H9 (cell line): ENCODE results near the gene ILDR1. TPM values are rescaled to one million over a fixed set of nuclear protein-coding genes. Genes with fewer than 3 reads are reported as not detected.

Experiments used
- DNase-seq: peaks from one replicate; pipeline ENCODE4 v3.0.0-alpha.2; 2017
- H2AFZ ChIP-seq: one replicate; pipeline ENCODE4 v1.6.1; 2013; ENCODE audit warnings: mild to moderate bottlenecking, low read length, control low read depth, moderate library complexity
- H2AK5ac ChIP-seq: 2 replicates; pipeline ENCODE4 v1.6.1; 2013; ENCODE audit warnings: low read length, control low read depth, mixed read lengths; ENCODE audit not compliant: insufficient read length
- H2BK120ac ChIP-seq: one replicate; pipeline ENCODE4 v1.6.1; 2013; ENCODE audit warnings: low read depth, mild to moderate bottlenecking, low read length, control low read depth, inconsistent platforms; ENCODE audit not compliant: poor library complexity, severe bottlenecking
- H2BK12ac ChIP-seq: 2 replicates; pipeline ENCODE4 v1.6.1; 2013; ENCODE audit warnings: low read length, control low read depth, mixed read lengths, low read depth; ENCODE audit not compliant: insufficient read length
- H2BK15ac ChIP-seq: 2 replicates; pipeline ENCODE4 v1.6.1; 2013; ENCODE audit warnings: low read depth, low read length, control low read depth
- H2BK20ac ChIP-seq: one replicate; pipeline ENCODE4 v1.6.1; 2013; ENCODE audit warnings: low read depth, mild to moderate bottlenecking, low read length, control low read depth, inconsistent platforms; ENCODE audit not compliant: poor library complexity, severe bottlenecking
- H2BK5ac ChIP-seq: 2 replicates; pipeline ENCODE4 v1.6.1; 2013; ENCODE audit warnings: low read length, control low read depth, mixed read lengths; ENCODE audit not compliant: insufficient read length
- H3K14ac ChIP-seq: 2 replicates; pipeline ENCODE4 v1.6.1; 2013; ENCODE audit warnings: low read length, control low read depth; ENCODE audit not compliant: insufficient read depth
- H3K18ac ChIP-seq: 2 replicates; pipeline ENCODE4 v1.6.1; 2013; ENCODE audit warnings: low read depth, mild to moderate bottlenecking, mixed read lengths, low read length, control low read depth; ENCODE audit not compliant: insufficient read length
- H3K23ac ChIP-seq: 2 replicates; pipeline ENCODE4 v1.6.1; 2013; ENCODE audit warnings: low read length, control low read depth, mixed read lengths, low read depth; ENCODE audit not compliant: insufficient read length
- H3K23me2 ChIP-seq: 2 replicates; pipeline ENCODE4 v1.6.1; 2013; ENCODE audit warnings: low read depth, mild to moderate bottlenecking, mixed read lengths, low read length, control low read depth; ENCODE audit not compliant: insufficient read length, poor library complexity, severe bottlenecking
- H3K27ac ChIP-seq: 2 replicates; pipeline ENCODE4 v1.5.1; 2013; ENCODE audit warnings: low read length, control low read depth, mixed read lengths, low read depth; ENCODE audit not compliant: insufficient read length
- H3K27me3 ChIP-seq: 2 replicates; pipeline ENCODE4 v1.6.1; 2013; ENCODE audit warnings: low read length, control low read depth, inconsistent platforms; ENCODE audit not compliant: insufficient read depth
- H3K4ac ChIP-seq: 2 replicates; pipeline ENCODE4 v1.6.1; 2013; ENCODE audit warnings: low read depth, mild to moderate bottlenecking, control low read depth, inconsistent platforms, low read length, moderate library complexity
- H3K4me1 ChIP-seq: 2 replicates; pipeline ENCODE4 v1.6.1; 2013; ENCODE audit warnings: low read length, control low read depth, inconsistent platforms; ENCODE audit not compliant: insufficient read depth
- H3K4me2 ChIP-seq: 2 replicates; pipeline ENCODE4 v1.6.1; 2013; ENCODE audit warnings: low read length, control low read depth, mixed read lengths; ENCODE audit not compliant: insufficient read length, insufficient read depth
- H3K56ac ChIP-seq: 2 replicates; pipeline ENCODE4 v1.6.1; 2013; ENCODE audit warnings: low read depth, mild to moderate bottlenecking, mixed read lengths, low read length, control low read depth; ENCODE audit not compliant: insufficient read length
- H3K79me1 ChIP-seq: 2 replicates; pipeline ENCODE4 v1.6.1; 2013; ENCODE audit warnings: low read depth, mild to moderate bottlenecking, moderate library complexity, low read length, control low read depth, inconsistent platforms; ENCODE audit not compliant: insufficient read depth, poor library complexity, severe bottlenecking
- H3K79me2 ChIP-seq: 2 replicates; pipeline ENCODE4 v1.6.1; 2013; ENCODE audit warnings: low read length, control low read depth, inconsistent platforms; ENCODE audit not compliant: insufficient read depth
- H3K9ac ChIP-seq: 2 replicates; pipeline ENCODE4 v1.6.1; 2013; ENCODE audit warnings: low read length, control low read depth, mixed read lengths; ENCODE audit not compliant: insufficient read length; ENCODE audit errors: extremely low read depth
- H3K9me3 ChIP-seq: one replicate; pipeline ENCODE4 v1.6.1; 2013; ENCODE audit warnings: low read depth, low read length, inconsistent platforms; ENCODE audit not compliant: control insufficient read depth
- H3T11ph ChIP-seq: one replicate; pipeline ENCODE4 v1.6.1; 2013; ENCODE audit warnings: mild to moderate bottlenecking, low read length, control low read depth, inconsistent platforms
- H4K20me1 ChIP-seq: one replicate; pipeline ENCODE4 v1.6.1; 2013; ENCODE audit not compliant: control insufficient read depth, insufficient read length, insufficient read depth
- H4K5ac ChIP-seq: 2 replicates; pipeline ENCODE4 v1.6.1; 2013; ENCODE audit warnings: low read depth, mild to moderate bottlenecking, mixed read lengths, low read length, control low read depth; ENCODE audit not compliant: insufficient read length
- H4K8ac ChIP-seq: replicated peaks from 2 replicates; pipeline ENCODE4 v1.6.1; 2013; ENCODE audit warnings: low read length, control low read depth, mixed read lengths, low read depth; ENCODE audit not compliant: insufficient read length
- H4K91ac ChIP-seq: 2 replicates; pipeline ENCODE4 v1.6.1; 2013; ENCODE audit warnings: low read depth, mild to moderate bottlenecking, moderate library complexity, mixed read lengths, low read length, control low read depth; ENCODE audit not compliant: insufficient read length
- H3K27ac Mint-ChIP-seq, 3 experiments: 2 replicates in 2 of 3; 3 replicates in 1 of 3; pipeline ENCODE4 v1.8.0; 2020 to 2021; ENCODE audit warnings: mixed read lengths in 3 of 3, mild to moderate bottlenecking in 1 of 3, moderate library complexity in 1 of 3
- H3K27me3 Mint-ChIP-seq: 2 replicates; pipeline ENCODE4 v1.8.0; 2021; ENCODE audit warnings: low read depth, mild to moderate bottlenecking, moderate library complexity, mixed read lengths
- H3K36me3 Mint-ChIP-seq, 3 experiments: 2 replicates in 2 of 3; 3 replicates in 1 of 3; pipeline ENCODE4 v1.8.0; 2020 to 2021; ENCODE audit warnings: low read depth in 3 of 3, mixed read lengths in 3 of 3; ENCODE audit not compliant: insufficient read depth in 1 of 3
- H3K4me1 Mint-ChIP-seq, 2 experiments: 2 replicates each; pipeline ENCODE4 v1.8.0; 2020; ENCODE audit warnings: mixed read lengths in 2 of 2
- H3K4me3 Mint-ChIP-seq, 2 experiments: 2 replicates in 1 of 2; 3 replicates in 1 of 2; pipeline ENCODE4 v1.8.0; 2020 to 2021; ENCODE audit warnings: mild to moderate bottlenecking in 2 of 2, mixed read lengths in 2 of 2, moderate library complexity in 1 of 2
- H3K9me3 Mint-ChIP-seq, 2 experiments: 2 replicates in 1 of 2; 3 replicates in 1 of 2; pipeline ENCODE4 v1.8.0; 2020; ENCODE audit warnings: mild to moderate bottlenecking in 2 of 2, mixed read lengths in 2 of 2, moderate library complexity in 1 of 2
- CTCF ChIP-seq: fragments of 200-600 bp; sonication (generic); conservative IDR thresholded peaks from 3 replicates; pipeline ENCODE4 v1.8.0; 2021; ENCODE audit warnings: antibody characterized with exemption, mild to moderate bottlenecking
- WGBS: extraction: QIAGEN DNeasy Blood & Tissue Kit; methylation state at CpG from one replicate; pipeline ENCODE4 v1.1.7; 2013; ENCODE audit warnings: missing lambda C conversion rate, low lambda C conversion rate, mixed read lengths; ENCODE audit not compliant: insufficient read length; ENCODE audit errors: extremely low coverage; 5-methylcytosine and 5-hydroxymethylcytosine counted together
- total RNA-seq: library from RNA; stranded (reverse); gene quantifications from 2 replicates; pipeline ENCODE4 v1.2.1, GENCODE V29; 2021

ILDR1 gene
- total RNA-seq, 1 experiment from 2014 or later, result 0.68 TPM

GRCh38 chr3:121974601-121975111 is 47.4 kb downstream of the ILDR1 start:
- Histone ChIP-seq H3K79me2 (no peaks in the 10 kb centered on the region), H3K14ac (no peak overlapping the region), H2BK5ac (no peak overlapping the region), H3K9ac (no peak overlapping the region), H2AFZ (no peak overlapping the region), H4K5ac (no peak overlapping the region), H4K91ac (no peak overlapping the region), H2BK12ac (no peak overlapping the region), H3K9me3 (peaks cover 13% of the 10 kb centered on the region), H2BK15ac (no peak overlapping the region), H3K27ac (no peak overlapping the region), H3K4me1 (no peaks in the 10 kb centered on the region), H2BK20ac (no peak overlapping the region), H3K27me3 (no peaks in the 10 kb centered on the region), H4K8ac (no peak overlapping the region), H3K23me2 (no peaks in the 10 kb centered on the region), H4K20me1 (no peaks in the 10 kb centered on the region), H2AK5ac (no peak overlapping the region), H3K23ac (no peak overlapping the region), H3K18ac (no peak overlapping the region), H2BK120ac (no peak overlapping the region), H3K4me2 (no peak overlapping the region), H3K79me1 (no peaks in the 10 kb centered on the region), H3K4ac (no peak overlapping the region), H3T11ph (no peak overlapping the region), H3K56ac (no peak overlapping the region)
- Mint-ChIP-seq H3K27ac (no peak overlapping the region), H3K27me3 (no peaks in the 10 kb centered on the region), H3K4me3 (no peak overlapping the region; a peak in 1 of 5 replicates), H3K9me3 (peaks cover 15 to 23% of the 10 kb centered on the region in 2 experiments), H3K4me1 (peaks cover 6 to 9% of the 10 kb centered on the region in 2 experiments; a peak in 2 of 4 replicates), H3K36me3 (peaks cover 8 to 23% (median 13%) of the 10 kb centered on the region in 3 experiments)
- WGBS, result no CpG with 5 or more reads among the region's 2 CpGs
- no peak for TF ChIP-seq CTCF
- no peak for DNase-seq
